Stimulated activated CD8-positive, alpha-beta memory T cell treated with anti-CD3 and anti-CD28 coated beads, Interleukin-12 subunit alpha, Interleukin-12 subunit beta, amount 100 ng/mL, for 4 hours (primary cell): ENCODE data around the gene AP3D1.

Experiments used
- DNase-seq: peaks from one replicate; pipeline ENCODE4 v3.0.0-alpha.2; 2020; ENCODE audit warnings: low read depth

AP3D1 gene

DNA sequence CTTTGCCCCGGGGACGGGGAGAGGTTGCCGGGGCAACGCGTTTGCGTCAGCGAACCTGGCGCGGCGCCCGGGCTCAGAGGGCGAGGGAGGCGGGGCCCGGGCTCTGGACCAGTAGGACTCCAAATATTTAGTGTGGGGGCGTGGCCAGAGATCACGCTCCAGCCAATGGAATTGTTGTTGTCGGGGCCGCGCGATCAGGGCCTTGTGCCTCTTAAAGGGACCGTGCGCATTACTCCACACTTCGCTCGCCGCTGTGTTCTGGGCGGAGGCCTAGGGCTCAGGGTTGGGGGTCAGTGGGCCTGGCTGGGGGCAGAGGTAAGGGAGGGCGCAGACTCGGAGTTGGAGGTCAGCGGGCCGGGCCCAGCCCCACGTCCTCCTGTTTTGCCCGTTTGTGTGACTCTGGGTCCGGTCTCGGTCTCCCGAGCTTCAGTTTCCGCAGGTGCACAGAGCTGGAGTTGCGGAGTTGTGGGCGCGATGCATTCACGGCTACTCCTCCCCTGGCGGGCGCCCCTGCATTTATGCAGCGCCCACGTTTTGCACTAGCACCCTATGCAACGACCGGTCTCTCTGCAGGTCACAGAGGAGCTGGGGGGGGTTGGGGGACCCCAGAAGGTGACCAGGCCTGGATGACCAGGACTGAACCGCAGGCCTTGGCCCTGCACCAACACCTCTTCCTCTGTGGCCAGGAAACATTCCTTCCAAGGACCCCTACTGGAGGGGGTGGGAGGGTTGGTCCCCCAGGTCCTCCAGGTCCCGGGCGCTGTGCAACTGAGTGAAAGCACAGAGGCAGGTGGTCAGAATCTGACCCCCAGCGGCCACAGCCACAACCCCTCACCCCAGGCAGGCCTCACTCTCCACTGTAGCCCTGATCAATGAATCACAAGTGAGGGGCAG lies 89.6 kb downstream of the AP3D1 start:
- DNase-seq = peak; percentile 99

DNA sequence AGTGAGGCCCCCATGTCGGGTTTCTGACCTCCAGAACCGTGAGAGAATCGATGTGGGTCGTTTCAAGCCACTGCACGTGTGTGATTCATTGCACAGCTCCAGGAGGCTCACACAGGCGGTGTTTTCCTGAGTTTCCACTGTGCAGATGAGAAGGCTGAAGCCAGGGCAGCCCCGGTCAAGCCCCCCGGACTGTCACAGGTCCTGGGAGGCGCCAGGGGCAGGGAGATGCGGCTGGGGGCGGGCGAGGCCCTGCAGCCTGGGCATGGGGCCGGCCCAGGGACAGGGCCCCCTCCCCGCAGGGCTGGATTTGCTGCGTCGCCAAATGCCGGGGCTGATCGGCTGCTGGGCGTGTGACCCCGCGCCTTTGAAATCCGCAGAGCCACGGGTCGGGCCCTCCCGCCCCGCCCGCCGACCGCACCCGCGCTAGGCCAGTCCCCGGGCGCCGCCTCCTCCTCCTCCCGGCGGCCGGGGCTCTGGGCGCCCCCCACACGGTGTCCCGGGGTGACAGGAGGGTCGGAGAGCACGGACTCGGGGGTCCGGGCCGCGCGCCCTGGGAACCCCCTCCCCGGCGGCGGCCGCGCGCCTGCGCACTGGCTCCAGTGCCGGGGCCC lies 90.4 kb downstream of the AP3D1 start:
- no peak for DNase-seq

DNA sequence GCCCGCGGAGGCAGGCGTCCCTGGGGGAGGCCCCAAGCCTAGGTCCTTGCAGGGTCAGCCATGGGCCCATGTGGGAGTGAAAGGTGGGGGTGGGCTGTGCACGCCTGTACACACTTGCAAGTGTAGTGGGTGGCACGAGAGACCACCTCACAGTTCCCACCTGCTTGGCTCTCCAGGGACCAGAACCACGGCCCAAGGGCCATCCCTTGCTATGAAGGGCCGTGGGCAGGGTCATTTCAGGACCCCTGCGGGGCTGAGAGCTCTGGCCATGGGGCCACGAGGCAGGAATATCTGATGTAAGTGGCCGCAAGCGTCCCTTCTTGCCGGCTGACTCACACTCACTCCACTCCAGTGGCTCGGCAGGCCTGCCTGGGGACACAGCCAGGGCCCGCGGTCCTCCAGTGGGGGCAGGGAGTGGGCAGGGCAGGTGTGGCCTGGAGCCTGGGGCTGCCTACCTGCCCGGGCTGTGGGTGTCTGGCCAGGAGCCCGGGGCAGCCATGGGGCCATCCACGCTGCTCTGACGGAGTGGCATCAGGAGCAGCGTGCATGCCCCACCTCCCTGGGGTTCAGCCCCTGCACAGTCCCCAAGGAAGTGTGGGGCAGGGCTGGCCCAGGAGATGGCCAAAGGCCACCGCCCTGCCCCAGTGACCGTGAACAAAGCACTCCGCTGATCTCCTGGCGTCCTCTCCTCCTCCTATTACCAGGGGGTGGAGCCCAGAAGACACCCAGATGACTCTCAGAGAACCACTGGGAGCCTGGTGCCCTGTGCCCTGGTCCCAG lies 91.8 kb downstream of the AP3D1 start:
- DNase-seq = no peak

DNA sequence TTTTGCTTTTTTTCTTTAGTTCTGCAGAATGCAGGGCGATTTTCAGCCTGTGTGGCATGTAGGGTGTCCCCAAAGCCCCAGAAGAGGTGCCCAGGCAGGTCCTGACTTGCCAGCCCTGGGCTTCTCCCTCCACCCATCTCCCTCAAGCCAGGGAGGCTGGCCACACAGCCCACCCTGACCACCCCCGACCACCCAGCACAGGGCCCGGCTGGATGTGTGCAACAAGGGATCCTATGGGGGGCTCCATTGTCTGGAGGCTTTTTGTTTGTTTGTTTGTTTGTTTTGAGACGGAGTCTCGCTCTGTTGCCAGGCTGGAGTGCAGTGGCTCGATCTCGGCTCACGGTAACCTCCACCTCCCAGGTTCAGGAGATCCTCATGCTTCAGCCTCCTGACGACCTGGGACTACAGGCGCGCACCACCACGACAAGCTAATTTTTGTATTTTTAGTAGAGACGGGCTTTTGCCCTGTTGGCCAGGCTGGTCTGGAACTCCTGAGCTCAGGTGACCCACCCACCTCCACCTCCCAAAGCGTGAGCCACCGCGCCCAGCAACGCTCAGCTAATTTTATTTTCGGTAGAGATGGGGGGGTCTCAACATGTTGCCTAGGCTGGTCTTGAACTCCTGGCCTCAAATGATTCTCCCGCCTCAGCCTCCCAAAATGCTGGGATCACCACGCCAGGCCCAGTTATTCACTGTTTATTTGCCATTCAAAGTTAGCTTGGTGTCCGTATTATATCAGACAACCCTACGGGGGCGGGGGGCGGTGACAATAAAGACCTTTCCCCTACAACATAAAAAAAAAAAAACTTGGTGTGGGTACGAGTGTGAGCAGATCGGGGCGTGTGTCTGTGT lies 92.6 kb downstream of the AP3D1 start:
- no peak for DNase-seq

DNA sequence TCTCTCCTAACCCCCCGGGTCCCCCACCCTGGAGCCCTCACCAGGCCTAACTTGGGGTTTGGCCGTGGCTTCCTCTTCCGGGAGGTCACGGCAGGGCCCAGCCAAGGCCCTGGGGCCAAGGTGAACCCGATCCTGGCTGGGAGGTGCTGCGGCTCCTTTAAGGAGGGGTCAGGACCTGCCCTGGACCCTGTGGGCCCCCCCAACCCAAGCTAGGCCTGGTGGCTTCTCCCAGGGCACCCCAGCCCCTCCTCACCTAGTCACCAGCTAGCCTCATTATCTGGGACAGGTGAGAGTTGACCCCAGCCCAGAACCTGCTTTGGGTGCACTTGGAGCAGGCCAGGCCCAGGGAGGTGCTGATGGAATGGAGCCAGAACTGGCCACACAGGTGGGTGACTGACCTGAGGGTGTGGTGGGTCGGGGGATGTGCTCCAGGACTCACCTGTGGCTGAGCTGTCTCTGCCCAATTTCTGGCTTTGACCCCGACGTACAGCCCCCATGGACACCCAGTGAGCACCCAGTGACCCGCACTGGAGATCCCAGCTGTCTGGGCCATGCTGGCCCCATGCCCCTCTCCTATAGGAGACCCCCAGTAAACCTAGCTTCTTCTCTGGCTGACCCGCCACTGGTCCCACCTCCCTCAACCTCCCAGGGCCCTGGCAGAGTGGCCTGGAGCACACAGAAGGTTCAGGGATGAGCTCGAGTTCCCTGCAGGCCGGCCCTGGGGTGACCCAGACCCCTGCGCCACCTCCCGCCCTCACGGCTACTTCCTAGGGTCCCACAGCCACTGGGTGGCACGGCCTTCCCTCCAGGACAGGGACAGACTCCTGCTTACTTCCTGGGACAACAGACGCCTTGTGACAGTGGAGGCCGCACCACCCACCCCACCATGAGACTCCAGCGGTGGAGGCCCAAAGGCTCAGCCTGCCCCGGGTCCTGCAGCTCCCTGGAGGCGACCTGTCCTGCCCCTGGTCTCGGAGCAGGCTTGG lies 93.6 kb downstream of the AP3D1 start:
- DNase-seq = no peak

DNA sequence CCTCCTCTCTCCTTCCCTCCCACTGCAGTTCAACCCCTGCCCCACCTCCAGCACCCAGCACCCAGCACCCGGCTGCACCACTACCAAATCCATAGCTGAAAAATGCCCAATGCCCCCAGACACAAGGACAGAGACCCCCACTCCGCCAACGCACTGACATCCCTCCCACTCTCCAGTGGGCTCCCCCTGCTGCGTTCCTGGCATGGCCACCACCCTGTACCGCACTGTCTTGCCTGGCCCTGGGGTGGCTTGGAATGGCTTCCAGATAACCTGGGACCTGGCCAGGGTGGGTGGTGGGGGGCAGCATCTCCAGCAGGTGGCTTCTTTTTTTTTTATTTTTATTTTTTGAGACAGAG lies 94.6 kb downstream of the AP3D1 start:
- DNase-seq = no peak

DNA sequence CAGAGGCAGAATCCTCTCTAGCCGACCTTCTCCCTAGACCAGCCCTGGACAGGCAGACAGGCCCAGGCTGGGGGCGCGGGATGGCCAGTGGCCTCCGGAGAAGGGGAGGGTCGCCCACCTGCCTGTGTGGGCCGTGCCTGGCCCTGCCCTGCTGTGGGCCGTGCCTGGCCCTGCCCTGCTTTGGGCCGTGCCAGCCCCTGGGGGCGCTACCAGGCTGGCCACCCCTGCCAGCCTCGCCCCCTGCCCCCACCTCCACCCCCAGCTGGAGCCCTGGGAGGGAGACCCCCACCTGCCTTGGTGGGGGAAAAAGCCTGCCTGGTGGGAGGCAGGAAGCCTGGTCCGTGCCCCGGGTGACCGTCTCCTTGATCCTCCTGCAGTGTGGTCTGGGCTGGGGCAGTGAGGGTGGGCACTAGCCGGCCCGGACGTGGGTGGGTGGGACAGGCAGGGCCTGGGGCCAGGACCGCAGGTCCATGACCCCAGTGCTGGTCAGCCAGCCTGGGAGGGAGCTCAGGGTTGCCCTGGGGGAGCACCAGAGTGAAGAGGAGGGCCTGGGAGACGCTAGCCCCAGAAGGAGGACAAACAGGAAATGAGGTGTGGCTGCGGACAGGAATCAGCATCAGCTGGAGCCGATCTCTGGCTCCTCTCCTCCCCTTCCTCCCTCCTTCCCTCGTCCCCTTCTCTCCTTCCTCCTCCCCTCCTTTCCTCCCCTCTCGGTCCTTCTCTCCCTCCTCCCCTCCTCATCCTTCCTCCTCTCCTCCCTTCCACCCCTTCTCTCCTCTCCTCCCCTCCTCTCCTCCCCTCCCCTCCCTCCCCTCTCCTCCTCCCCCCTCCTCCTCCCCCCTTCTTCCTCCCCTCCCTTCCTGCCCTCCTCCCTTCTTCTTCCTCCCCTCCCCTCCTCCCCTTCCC lies 95.2 kb downstream of the AP3D1 start:
- no peak for DNase-seq

DNA sequence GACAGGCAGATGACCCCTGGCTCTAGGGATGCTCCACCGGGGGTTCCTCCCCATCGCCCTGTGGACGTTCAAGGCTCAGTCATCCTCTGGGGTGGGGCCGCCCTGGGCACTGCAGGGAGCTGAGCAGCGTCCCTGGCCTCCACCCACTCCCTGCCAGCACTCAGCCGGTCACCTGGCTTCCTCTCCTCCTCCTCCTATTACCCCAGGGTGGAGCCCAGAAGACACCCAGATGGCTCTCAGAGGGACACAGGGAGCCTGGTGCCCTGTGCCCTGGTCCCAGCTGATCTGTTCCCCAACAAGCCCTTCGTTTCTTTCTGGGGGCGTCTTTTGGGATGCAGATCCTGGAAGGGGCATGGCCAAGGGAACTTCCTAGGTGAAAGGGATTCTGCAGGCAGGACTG lies 96.6 kb downstream of the AP3D1 start:
- no peak for DNase-seq

DNA sequence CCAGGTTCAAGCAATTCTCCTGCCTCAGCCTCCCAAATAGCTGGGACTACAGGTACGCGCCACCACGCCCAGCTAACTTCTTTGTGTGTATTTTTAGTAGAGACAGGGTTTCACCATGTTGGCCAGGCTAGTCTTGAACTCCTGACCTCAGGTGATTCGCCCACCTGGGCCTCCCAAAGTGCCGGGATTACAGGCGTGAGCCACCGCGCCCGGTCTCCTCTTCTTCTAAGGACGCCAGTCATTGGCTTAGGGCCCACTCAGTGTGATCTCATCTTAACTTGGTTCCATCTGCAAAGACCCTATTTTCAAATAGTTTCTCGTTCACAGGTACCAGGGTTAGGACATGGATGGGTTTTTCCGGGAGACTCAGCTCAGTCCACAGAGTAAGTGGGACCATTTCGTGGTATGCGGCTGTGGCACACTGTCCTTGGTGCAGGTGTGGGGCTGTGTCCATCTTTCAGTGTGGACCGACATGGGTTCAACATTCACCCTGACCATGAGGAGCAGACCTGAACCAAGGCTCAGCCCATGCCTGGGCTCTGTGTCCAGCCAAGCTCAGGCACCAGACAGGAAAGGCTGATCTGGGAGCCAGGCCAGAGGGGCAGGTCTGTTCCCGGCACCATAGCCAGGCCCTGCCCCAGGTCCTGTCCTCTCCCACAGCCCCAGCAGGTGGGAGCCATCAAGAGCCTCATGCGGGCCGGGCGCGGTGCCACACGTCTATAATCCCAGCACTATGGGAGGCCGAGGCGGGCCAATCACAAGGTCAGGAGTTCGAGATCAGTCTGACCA lies 97.6 kb downstream of the AP3D1 start:
- no peak for DNase-seq

DNA sequence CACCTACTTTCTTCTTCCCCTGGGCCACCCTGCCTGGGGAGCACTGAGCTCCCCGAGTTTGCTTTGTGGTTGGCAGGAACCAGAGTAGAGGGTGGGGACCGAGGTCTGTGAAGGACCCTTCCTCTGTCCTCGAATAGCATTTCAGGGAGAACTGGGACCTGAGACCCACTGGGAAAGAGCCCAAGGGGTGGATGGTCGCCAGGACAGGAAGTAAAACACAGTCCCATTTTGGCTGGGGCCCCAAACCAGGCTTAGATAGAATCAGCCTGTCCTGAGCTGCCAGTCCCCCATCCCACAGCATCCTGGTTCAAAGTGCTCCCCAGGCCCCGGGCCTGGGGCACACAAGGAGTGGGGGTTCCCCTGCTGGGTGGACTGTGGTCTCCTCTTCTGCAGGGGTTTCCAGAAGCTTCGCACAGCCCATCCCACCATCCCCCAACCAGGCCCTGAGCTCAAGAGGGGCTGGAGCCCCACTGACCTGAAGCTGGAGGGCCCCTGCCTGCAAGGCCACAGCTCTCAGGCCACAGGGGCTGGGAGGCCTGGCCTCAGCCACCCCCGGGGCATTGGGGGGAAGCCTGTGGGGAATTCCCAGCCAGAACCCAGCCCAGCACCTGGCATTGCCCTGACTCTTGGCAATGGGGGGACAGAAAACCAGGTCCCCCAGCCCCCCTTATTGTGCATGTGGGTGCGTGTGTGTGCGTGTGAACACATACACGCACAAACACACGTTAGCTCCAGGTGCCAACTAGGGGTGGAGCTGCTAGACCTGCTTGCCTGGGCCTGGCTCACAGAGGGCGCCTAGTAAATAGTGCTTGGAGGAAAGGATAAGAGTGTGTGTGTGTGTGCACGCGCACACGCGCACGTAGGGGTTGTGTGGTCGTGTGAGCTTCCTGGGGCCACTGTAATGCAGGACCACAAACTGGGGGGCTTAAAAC lies 99.3 kb downstream of the AP3D1 start:
- DNase-seq = no peak

DNA sequence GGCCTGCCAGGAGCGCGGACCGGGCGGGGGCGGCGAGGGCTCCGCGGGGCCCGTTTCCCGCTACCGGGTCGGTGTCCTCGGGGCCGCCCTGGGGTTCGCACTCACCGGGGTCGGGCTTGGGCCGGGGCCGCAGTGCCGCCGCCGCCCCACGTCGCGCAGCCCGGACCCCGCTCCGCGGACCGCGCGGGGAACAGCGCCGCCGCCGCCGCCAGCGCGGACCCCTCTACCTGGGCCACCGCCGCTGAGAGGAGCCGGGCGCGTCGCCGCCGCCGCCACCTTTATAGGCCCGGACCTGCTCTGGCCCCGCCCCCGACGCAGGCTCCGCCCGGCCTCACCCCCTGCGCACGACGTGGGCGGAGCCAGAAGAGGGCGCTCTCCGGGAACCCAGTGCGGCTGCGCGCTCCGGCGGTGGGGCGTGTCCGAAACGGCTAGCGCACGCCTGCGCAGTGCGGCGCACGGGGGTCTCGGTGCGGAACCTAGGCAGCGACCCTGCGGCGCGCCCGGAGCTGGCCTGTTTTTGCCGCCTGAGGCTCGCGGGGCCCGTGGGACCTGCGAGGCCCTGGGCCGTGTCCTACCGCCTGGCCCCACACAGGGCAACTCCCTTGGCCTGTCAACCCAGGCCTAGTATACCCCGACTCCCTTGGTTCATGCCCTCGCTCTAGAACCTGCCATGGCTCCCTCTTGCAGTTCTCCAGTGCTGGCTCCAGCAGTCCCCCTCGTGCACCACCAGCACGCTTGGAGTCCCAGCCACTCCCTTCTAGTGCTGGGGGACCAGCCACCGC lies 100.2 kb downstream of the AP3D1 start, which contains the start of gene MKNK2:
Gene MKNK2, minus strand, starts transcription at position 254 of the 782 bp plus-strand sequence. CDS start 393 bp downstream, outside the sequence.
- peak; percentile 92 for DNase-seq
